Raji (cell line): ENCODE measurements around the gene SFXN3.

Experiments
- POLR2A ChIP-seq: IDR thresholded peaks from 2 replicates; pipeline ENCODE4 v1.6.1; 2011; ENCODE audit warnings: low read depth, low read length, control low read depth; ENCODE audit not compliant: insufficient read depth

SFXN3 gene

GRCh38 chr10:101063548-101064414, 32.7 kb downstream of the SFXN3 start:
- no peak for TF ChIP-seq POLR2A

DNA sequence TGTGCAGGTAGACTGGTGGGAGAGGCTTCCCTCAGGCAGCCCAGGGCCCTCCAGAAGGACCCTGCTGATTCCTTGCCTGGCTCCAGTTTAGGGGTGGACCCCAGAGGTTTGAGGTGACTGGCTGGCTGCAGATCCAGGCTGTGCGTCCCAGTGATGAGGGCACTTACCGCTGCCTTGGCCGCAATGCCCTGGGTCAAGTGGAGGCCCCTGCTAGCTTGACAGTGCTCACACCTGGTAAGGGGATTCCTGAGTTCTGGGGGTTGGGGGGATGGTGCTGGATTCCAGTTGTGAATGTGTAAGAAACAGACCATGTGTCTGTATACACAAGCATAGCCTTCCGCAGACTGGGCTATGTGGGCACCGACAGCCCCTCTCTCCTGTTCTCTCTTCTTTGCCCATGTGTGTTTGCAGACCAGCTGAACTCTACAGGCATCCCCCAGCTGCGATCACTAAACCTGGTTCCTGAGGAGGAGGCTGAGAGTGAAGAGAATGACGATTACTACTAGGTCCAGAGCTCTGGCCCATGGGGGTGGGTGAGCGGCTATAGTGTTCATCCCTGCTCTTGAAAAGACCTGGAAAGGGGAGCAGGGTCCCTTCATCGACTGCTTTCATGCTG, 33.5 kb downstream of the SFXN3 start:
- no peak for TF ChIP-seq POLR2A

GRCh38 chr10:101065481-101066145, 34.6 kb downstream of the SFXN3 start:
- no peak for TF ChIP-seq POLR2A

GRCh38 chr10:101066146-101066895, 35.3 kb downstream of the SFXN3 start:
- TF ChIP-seq POLR2A: no peak

- TF ChIP-seq POLR2A: no peak
These were observed 35.9 kb downstream of the SFXN3 start for GRCh38 chr10:101066896-101067355.

DNA sequence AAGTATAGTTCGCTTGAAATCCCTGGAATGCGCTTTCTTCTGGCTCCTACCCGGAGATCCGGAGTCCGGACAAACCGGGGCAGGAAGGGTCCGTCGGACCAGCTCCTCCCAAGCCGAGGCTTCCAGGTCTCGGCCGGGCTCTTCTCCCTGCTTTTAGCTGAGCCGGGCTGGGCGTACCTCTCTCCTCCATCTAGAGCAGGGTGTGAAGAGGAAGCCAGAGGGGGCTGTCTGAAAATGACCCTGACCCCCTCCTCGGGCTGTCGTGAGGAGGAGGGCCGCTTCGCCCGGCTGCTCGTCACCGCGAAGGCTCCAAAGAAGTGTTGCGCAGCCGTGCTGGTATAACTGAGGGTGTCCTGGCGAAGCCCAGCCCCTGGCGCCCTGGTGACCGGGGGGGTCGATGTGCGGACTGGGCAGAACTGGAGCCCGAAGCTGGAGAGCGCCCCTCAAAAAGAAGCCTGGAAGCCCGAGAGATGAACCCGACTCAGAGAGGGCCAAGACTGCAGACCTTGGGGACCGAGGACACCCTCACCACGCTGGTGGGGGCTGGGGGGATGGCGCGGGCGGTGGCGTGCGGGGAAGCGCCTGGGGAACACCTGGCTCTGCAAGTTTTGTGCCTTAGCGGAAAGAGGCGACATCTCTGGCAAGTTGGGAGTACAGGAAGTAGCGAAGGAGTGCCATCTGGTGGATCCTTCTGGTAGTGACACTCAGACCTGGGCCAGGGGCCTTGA, 36.5 kb downstream of the SFXN3 start:
- 0 out of 2 replicates have a peak, but pooled peaks have one; percentile 38 for TF ChIP-seq POLR2A

GRCh38 chr10:101069441-101069840, 38.4 kb downstream of the SFXN3 start:
- no peak for TF ChIP-seq POLR2A

DNA sequence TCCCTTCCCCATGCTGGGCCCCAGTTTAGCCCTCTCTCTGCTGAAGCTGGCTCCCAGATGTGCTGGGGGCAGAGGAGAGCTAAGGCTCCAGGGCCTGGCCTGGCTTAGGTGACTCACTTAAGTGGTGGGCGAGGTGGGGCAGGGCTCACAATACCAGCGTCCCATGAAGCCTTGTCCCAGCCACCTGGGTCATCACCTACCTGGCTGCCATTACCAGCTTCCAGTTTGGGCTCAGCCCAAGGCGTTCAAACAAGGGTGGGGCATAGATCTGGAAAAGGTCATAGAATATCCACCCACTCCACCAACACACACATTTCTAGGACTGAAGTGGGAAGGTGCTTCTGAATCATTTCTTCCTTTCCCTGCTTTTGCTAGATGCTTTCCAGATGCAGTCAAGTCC, 39.1 kb downstream of the SFXN3 start:
- no peak for TF ChIP-seq POLR2A

DNA sequence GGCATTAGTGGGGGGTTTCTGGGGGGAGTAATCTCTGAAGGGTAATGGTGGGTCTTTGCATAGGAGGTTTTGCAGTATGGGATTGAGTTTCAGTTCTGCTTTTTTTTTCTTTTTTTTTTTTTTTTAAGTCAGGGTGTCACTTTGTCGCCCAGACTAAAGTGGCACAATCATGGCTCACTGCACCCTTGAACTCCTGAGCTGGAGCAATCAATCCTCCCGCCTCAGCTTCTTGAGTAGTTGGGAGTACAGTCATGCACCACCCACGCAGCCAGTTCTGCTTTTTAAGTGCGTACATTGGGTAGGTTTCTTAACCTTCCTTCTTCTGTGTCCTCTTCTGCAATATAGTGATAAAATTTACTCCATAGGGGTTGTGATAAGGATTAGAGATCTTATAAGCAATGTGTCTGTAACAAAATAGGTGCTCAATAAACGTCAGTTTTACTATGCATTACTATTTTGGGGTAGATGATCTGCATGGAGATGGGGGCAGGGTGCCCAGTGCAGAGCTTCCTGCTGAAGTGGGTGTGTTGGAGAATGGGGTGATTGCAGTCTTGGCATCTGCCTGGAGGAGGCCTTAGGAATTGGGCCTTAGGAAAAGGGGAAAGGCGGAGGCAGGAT, 40.3 kb downstream of the SFXN3 start:
- no peak for TF ChIP-seq POLR2A

- TF ChIP-seq POLR2A: no peak
These were observed 40.9 kb downstream of the SFXN3 start for GRCh38 chr10:101071885-101072433.

GRCh38 chr10:101072923-101073322, 41.9 kb downstream of the SFXN3 start:
- TF ChIP-seq POLR2A: no peak

GRCh38 chr10:101073631-101074030, 42.6 kb downstream of the SFXN3 start:
- no peak for TF ChIP-seq POLR2A

DNA sequence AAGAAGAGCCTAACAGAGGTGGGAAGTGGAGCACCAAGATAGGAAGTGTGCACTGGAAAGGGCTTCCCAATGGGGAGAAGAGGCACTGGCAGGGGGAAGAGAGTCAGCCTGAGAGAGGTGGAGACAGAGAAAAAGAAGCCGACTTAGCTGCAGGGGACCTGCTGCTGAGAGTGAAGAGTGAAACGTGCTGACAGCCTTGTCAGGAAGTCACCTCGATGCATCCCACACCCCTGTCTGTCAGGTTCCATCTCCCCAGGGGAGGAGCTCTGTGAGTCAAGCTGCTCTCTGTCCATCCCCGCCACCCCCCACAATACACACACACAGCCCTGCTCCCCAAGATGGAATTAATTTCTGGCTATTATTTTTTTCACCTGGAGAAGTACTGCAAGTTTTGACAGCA, 44.7 kb downstream of the SFXN3 start:
- TF ChIP-seq POLR2A: no peak

- no peak for TF ChIP-seq POLR2A
These were observed 45.6 kb downstream of the SFXN3 start for GRCh38 chr10:101076630-101077029.
